Measurements from ENCODE around the gene CDH13. TPM values are rescaled to one million over a fixed set of nuclear protein-coding genes. Genes with fewer than 3 reads are reported as not detected.

Gene CDH13
- total and polyA plus RNA-seq, 2 of the 8 experiments (the other 6 are each of a cell fraction or from before 2014, with no cell fraction given) = 2.3 to 2.4 TPM

- TF ChIP-seq CTCF (IDR thresholded peaks at IDR 0.05; ENCODE audit: control extremely low read depth in 1 of 3, insufficient read depth in 1 of 3, low read depth in 1 of 3, low read length in 3 of 3) = no peak
- no peak for TF ChIP-seq BACH1 (IDR thresholded peaks at IDR 0.05; ENCODE audit: low read length)
- no peak for TF ChIP-seq SIN3A (conservative IDR thresholded peaks at IDR 0.05 in 1 of 2, IDR thresholded peaks at IDR 0.05 in 1 of 2; ENCODE audit: low read depth in 1 of 2, low read length in 2 of 2)
- TF ChIP-seq CREB1 (IDR thresholded peaks at IDR 0.05) = no peak
- no peak for TF ChIP-seq CBX8 (IDR thresholded peaks at IDR 0.05; ENCODE audit: borderline replicate concordance, low read depth, low read length)
- TF ChIP-seq CHD2 (IDR thresholded peaks at IDR 0.05; ENCODE audit: low read length) = no peak
- no peak for TF ChIP-seq POLR2A (IDR thresholded peaks at IDR 0.05; ENCODE audit: control extremely low read depth in 1 of 2, low read depth in 2 of 2, low read length in 2 of 2)
- TF ChIP-seq TCF12 (IDR thresholded peaks at IDR 0.05; ENCODE audit: low read depth, low read length) = no peak
- TF ChIP-seq SIRT6 (IDR thresholded peaks at IDR 0.05; ENCODE audit: low read length) = no peak
- no peak for TF ChIP-seq KDM1A (IDR thresholded peaks at IDR 0.05; ENCODE audit: borderline replicate concordance, low read length)
- no peak for TF ChIP-seq POU5F1 (IDR thresholded peaks at IDR 0.05; ENCODE audit: low read depth, low read length)
Measured at GRCh38 chr16:83328936-83329335, 702.2 kb downstream of the CDH13 start (continued).
